ENCODE results near the gene PHF21A.

GRCh38 chr11:46079662-46080061, 41.6 kb downstream of the PHF21A start:
- TF ChIP-seq CTCF (IDR thresholded peaks at IDR 0.05), result no peak
- TF ChIP-seq POLR2A (IDR thresholded peaks at IDR 0.05), result no peak
